ENCODE data around the gene ZNF526.

The ZNF526 gene

GRCh38 chr19:42207767-42208271 lies 12.3 kb upstream of the ZNF526 start:
- ATAC-seq (ENCODE audit: low read depth), result peak; percentile 89

GRCh38 chr19:42208612-42209011 lies 11.5 kb upstream of the ZNF526 start:
- no peak for ATAC-seq (ENCODE audit: low read depth)
- H3K4me1 ChIP-seq (ENCODE audit: insufficient read depth, poor library complexity, severe bottlenecking), result peaks cover 26% of the 10 kb centered on the region
- no peaks in the 10 kb centered on the region for H3K9me3 ChIP-seq (ENCODE audit: severe bottlenecking)
- no peak for TF ChIP-seq CTCF (IDR thresholded peaks at IDR 0.05; ENCODE audit: poor library complexity, severe bottlenecking)
- H3K27ac ChIP-seq (ENCODE audit: poor library complexity, severe bottlenecking), result peak overlapping the region; percentile 88
- H3K36me3 ChIP-seq (ENCODE audit: low read depth), result peaks cover 78% of the 10 kb centered on the region
- no peaks in the 10 kb centered on the region for H3K27me3 ChIP-seq (ENCODE audit: insufficient read depth, poor library complexity, severe bottlenecking)
- no peak for DNase-seq (ENCODE audit: low spot score)
- no peak overlapping the region for H3K4me3 ChIP-seq (ENCODE audit: severe bottlenecking)

More at GRCh38 chr19:42207767-42208271, 12.3 kb upstream of the ZNF526 start:
- Histone ChIP-seq H3K4me3 (ENCODE audit: severe bottlenecking) (no peak overlapping the region), H3K36me3 (ENCODE audit: low read depth) (peaks cover 78% of the 10 kb centered on the region), H3K27ac (ENCODE audit: poor library complexity, severe bottlenecking) (peak overlapping the region; percentile 88), H3K27me3 (ENCODE audit: insufficient read depth, poor library complexity, severe bottlenecking) (no peaks in the 10 kb centered on the region), H3K9me3 (ENCODE audit: severe bottlenecking) (no peaks in the 10 kb centered on the region), H3K4me1 (ENCODE audit: insufficient read depth, poor library complexity, severe bottlenecking) (peaks cover 26% of the 10 kb centered on the region)
- no peak for DNase-seq (ENCODE audit: low spot score)
- TF ChIP-seq CTCF (IDR thresholded peaks at IDR 0.05; ENCODE audit: poor library complexity, severe bottlenecking), result no peak

- Histone ChIP-seq H3K36me3 (ENCODE audit: low read depth) (peaks cover 71% of the 10 kb centered on the region), H3K27me3 (ENCODE audit: insufficient read depth, poor library complexity, severe bottlenecking) (no peaks in the 10 kb centered on the region), H3K27ac (ENCODE audit: poor library complexity, severe bottlenecking) (no peak overlapping the region)
Measured at GRCh38 chr19:42212886-42213285, 7.2 kb upstream of the ZNF526 start.

GRCh38 chr19:42214810-42215485 lies 5.2 kb upstream of the ZNF526 start:
- H3K27ac ChIP-seq (ENCODE audit: poor library complexity, severe bottlenecking), result no peak overlapping the region
- peaks cover 52% of the 10 kb centered on the region for H3K36me3 ChIP-seq (ENCODE audit: low read depth)
- H3K4me1 ChIP-seq (ENCODE audit: insufficient read depth, poor library complexity, severe bottlenecking), result peaks cover 6% of the 10 kb centered on the region
- no peaks in the 10 kb centered on the region for H3K9me3 ChIP-seq (ENCODE audit: severe bottlenecking)
- no peak for ATAC-seq (ENCODE audit: low read depth)
- H3K27me3 ChIP-seq (ENCODE audit: insufficient read depth, poor library complexity, severe bottlenecking), result no peaks in the 10 kb centered on the region
- no peak overlapping the region for H3K4me3 ChIP-seq (ENCODE audit: severe bottlenecking)
- no peak for DNase-seq (ENCODE audit: low spot score)
- TF ChIP-seq CTCF (IDR thresholded peaks at IDR 0.05; ENCODE audit: poor library complexity, severe bottlenecking), result no peak

More at GRCh38 chr19:42212886-42213285, 7.2 kb upstream of the ZNF526 start:
- DNase-seq (ENCODE audit: low spot score), result no peak
- Histone ChIP-seq H3K4me1 (ENCODE audit: insufficient read depth, poor library complexity, severe bottlenecking) (peaks cover 11% of the 10 kb centered on the region), H3K9me3 (ENCODE audit: severe bottlenecking) (no peaks in the 10 kb centered on the region), H3K4me3 (ENCODE audit: severe bottlenecking) (no peak overlapping the region)
- no peak for ATAC-seq (ENCODE audit: low read depth)
- no peak for TF ChIP-seq CTCF (IDR thresholded peaks at IDR 0.05; ENCODE audit: poor library complexity, severe bottlenecking)

Data from RWPE2 (cell line).